GM12891 (cell line): ENCODE results near the gene LTC4S.

Experiments used
- DNase-seq: peaks from one replicate; pipeline ENCODE4 v3.0.0; 2011; ENCODE audit warnings: low spot score; ENCODE audit not compliant: insufficient read length
- FAIRE-seq: peaks from 2 replicates; lab custom pipeline; 2011; peaks lifted over from hg19 to GRCh38; lab: Jason Lieb, UNC
- PAX5 ChIP-seq: IDR thresholded peaks from 2 replicates; pipeline ENCODE4 v1.6.1; 2011; ENCODE audit warnings: low read length, moderate library complexity, mild to moderate bottlenecking; ENCODE audit not compliant: insufficient read depth, severe bottlenecking
- POLR2A ChIP-seq: IDR thresholded peaks from 2 replicates; pipeline ENCODE4 v1.6.1; 2011; ENCODE audit warnings: low read depth, low read length, control low read depth
- POLR2AphosphoS5 ChIP-seq: IDR thresholded peaks from 2 replicates; pipeline ENCODE4 v1.6.1; 2011; ENCODE audit warnings: low read depth, low read length, control low read depth
- POU2F2 ChIP-seq: IDR thresholded peaks from 2 replicates; pipeline ENCODE4 v1.6.1; 2011; ENCODE audit warnings: low read depth, mild to moderate bottlenecking, control low read depth, low read length, moderate library complexity
- SPI1 ChIP-seq: IDR thresholded peaks from 2 replicates; pipeline ENCODE4 v1.6.1; 2011; ENCODE audit warnings: low read depth, low read length, control low read depth
- TAF1 ChIP-seq: IDR thresholded peaks from 2 replicates; pipeline ENCODE4 v1.6.1; 2011; ENCODE audit warnings: low read depth, low read length, control low read depth

LTC4S gene

DNA sequence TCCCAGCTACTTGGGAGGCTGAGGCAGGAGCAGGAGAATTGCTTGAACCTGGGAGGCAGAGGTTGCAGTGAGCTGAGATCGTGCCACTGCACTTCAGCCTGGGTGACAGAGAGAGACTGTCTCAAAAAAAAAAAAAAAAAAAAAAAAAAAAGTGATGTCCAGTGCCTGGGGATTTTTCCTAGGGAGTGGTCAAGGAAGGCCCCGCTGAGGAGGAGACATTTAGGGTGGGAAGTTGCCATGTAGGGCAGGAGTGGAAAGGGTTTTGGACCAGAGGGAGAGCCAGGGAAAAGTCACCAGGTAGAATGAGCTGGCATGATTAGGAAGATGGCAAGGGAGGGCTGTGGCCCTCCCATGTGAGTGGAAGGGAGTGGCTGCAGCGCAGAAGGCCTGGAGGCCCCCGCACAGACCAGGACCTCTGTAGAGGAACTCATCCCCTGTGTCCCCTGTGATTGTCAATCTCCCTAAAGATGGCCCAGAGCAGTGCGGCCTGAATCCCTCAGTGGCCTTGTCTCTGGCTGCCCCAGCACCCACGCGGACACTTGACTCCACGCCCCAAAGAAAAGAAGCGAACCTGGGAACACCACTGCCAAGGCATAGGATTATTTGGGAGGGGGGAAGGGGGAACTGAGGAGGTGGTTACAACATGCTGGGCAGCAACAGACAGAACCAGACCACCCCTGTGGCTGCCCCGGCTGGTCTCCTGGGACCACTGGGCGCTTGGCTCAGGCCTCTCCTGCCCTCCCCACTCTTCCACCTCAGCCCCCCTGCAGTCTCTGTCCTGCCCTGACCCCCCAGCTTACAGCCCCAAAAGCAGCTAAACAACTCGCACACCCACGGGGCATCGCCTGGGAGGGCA, 24.3 kb downstream of the LTC4S start:
- TF ChIP-seq PAX5 = no peak
- TF ChIP-seq TAF1 = no peak
- no peak for TF ChIP-seq POLR2AphosphoS5
- no peak for TF ChIP-seq POU2F2
- no peak for TF ChIP-seq SPI1
- TF ChIP-seq POLR2A = no peak
- DNase-seq = no peak
- no peak for FAIRE-seq

DNA sequence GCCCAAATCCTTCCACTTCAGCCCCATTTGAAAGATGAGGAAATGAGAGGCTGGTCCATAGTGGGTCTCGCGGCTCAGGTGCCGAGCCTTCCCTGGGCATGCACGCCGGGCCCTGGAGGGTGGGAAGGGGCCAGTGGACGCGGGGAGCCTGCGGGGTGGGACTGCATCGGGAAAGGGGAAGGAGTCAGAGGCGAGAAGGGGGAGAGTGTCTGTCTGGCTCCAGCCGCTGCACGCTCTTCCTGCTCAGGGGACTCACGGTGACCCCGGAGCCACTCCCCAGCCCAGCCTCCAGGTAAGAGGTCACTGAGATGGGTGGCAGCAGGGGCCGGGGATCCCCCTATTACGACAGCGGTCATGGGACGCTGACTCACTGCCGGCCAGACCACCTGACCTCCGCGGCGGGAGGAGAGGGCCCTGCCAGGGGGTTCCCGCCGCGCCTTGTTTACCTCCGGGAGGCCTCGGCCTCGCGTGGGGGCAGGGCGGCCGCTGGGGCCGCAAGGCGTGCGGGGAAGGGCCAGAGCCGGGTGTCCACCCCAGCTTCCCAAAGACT, 25.0 kb downstream of the LTC4S start:
- FAIRE-seq (peak; percentile 95), DNase-seq (peak; percentile 87)

DNA sequence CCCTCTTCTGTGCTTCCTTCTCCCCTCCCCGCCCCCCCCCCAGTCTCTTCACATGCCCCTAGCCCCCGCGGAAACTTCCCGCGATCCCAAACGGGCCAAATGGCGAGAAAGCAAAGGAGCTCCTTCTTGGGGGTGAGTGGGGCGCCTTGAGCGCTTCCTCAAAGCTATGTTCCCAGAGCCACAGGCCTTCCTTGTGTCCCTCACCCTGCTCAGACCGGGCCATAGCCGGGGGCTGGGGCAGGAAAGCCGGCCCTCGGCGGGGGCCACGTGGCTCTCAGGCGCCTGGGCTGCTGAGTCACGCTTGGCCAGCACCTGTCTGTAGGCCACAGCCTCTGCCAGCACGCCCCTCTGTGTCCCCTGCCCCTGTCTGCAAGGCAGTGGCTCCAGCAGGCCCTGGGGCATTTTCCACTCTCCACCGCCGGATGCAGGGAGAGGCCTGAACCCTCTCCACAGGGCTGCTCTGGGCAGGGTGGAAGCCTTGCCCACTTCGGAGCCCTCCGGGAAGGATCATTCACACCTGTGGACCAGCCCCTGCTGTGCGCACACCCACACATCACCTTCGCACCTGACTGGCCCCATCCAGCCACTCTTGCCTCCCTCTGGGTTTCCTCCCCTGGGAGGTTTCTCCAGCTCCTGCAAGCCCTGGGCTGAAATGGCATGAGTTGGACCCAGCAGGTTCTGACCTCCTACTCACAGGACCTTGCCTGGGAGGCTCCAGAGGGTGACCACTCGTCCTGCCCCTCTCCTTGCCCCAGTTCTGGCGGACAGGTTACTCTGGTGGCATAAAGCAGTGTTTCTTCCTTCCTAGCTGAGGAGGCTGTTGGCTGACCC, 25.7 kb downstream of the LTC4S start:
- TF ChIP-seq PAX5 (peak; percentile 43), POLR2A (no peak)
- FAIRE-seq (peak; percentile 54), DNase-seq (no peak)

More for the DNA sequence above, 25.0 kb downstream of the LTC4S start:
- TF ChIP-seq POLR2AphosphoS5 (no peak), POLR2A (peak; percentile 63), TAF1 (peak; percentile 31; the same call in 1 of the 2 replicates), PAX5 (peak; percentile 89), SPI1 (0 out of 2 replicates have a peak, but pooled peaks have one; percentile 2), POU2F2 (peak; percentile 71; the same call in 1 of the 2 replicates)

DNA sequence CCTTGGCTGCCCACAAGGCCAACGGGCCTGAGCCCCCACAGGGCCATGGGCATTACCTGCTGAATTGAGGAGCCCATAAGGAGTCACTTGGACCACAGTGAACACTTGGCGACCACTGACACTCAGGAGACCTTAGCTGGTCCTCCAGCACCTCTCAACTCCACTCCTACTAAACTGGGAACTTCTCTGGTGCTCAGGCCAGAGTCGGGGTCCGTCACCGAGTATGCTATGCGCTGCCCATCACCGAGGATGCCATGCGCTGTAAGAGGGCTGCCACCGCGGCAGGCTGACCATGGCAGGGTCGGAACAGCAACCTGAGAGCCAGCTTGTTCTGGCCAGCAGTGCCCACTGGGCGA, 26.3 kb downstream of the LTC4S start:
- DNase-seq = no peak
- TF ChIP-seq POU2F2 (no peak), PAX5 (no peak), POLR2A (no peak), TAF1 (no peak), POLR2AphosphoS5 (no peak), SPI1 (no peak)
- FAIRE-seq = peak; percentile 86

DNA sequence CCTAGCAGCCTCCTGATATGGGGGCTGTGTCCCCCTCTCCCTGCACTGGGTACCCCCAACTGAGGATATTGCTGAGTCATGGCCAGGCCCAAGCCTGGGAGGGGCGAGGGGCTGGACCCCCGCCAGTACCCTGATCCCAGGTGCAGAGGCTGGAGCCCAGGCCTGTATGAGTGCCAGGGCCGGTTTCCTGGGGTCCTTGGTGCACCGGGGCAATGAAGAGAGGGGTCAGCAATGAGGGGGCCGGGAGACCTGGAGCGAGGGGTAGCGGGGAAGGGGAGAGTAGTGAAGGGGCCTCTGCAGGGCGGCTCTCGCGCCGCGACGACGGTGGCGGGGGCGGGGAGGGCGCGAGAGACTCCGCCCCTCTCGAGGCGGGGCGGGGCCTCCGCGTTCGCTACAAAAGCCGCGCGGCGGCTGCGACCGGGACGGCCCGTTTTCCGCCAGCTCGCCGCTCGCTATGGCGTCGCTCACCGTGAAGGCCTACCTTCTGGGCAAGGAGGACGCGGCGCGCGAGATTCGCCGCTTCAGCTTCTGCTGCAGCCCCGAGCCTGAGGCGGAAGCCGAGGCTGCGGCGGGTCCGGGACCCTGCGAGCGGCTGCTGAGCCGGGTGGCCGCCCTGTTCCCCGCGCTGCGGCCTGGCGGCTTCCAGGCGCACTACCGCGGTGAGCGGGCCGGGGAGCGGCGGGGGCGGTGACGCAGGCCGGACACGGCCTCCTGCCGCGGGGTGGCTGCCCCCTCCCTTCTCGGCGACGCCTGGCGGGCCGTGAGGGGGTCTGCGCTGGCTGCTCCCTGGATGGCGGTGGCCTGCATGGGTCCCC, 26.9 kb downstream of the LTC4S start, which contains the start of gene SQSTM1:
TSS of gene SQSTM1 (plus strand) at position 423 of the 815 bp plus-strand sequence. CDS start at position 455, 32 bp downstream.
- TF ChIP-seq SPI1 (no peak), PAX5 (no peak), POLR2AphosphoS5 (peak; percentile 99), POU2F2 (peak; percentile 83), POLR2A (peak; percentile 99), TAF1 (peak; percentile 85)
- DNase-seq (peak; percentile 86), FAIRE-seq (peak; percentile 97)

DNA sequence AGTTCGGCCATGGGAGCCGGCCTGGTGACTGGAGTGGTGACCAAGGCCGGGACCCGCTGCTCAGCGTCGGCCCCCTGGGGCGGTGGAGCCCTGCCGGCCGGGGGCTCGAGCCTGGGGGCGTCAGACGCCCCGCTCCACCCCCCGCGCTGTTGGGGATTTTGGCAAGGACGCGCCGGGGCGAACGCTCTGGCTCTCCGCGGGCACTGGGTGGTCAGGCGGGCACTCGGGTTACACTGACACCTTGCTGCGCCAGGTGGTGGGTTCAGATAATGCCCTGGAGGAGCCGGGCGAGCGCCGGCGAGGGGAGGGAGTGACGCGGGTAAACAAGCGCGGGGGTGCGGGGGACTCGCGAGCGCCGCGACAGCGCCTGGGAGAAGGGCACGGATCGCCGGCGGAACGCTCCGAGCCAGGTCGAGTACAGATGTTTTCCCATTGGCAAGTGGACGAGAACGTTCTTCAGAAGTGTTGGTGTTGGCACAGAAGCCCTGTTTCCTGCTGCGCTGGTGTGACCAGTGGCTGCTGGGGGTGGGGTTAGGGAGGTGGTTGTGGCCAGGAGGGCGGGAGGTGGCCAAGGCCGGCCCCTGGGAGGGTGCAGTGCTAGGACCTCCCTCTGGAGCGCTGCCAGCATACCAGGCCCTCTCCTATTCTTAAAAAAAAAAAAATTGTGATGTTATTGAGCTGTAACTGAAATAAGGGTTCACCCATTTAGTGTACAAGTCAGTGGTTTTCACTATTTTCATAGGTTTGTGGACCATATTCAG, 27.7 kb downstream of the LTC4S start:
- FAIRE-seq (peak; percentile 94), DNase-seq (peak; percentile 95)
- peak; percentile 58; the same call in 1 of the 2 replicates for TF ChIP-seq POU2F2
- peak; percentile 76 for TF ChIP-seq POLR2AphosphoS5
- no peak for TF ChIP-seq PAX5
- TF ChIP-seq POLR2A = peak; percentile 82

DNA sequence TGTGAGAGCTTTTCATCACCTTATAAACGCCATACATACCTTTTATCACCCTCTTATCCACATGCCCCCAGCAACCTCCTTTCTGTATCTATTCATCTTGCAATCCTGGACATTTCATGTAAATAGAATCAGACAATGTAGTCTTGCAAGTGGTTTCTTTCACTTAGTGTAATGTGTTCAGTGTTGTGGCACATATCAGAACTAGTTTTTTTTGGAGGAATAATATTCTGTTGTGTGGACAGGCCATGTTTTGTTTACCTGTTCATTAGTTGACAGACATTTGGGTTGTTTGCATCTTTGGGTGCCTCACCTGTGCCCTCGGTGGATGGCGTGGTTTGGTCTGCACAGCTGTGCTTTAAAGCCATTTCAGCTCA, 28.3 kb downstream of the LTC4S start:
- FAIRE-seq = no peak
- no peak for TF ChIP-seq POU2F2
- no peak for TF ChIP-seq POLR2A
- TF ChIP-seq POLR2AphosphoS5 = no peak
- no peak for TF ChIP-seq SPI1
- no peak for TF ChIP-seq TAF1
- TF ChIP-seq PAX5 = no peak
- DNase-seq = no peak

DNA sequence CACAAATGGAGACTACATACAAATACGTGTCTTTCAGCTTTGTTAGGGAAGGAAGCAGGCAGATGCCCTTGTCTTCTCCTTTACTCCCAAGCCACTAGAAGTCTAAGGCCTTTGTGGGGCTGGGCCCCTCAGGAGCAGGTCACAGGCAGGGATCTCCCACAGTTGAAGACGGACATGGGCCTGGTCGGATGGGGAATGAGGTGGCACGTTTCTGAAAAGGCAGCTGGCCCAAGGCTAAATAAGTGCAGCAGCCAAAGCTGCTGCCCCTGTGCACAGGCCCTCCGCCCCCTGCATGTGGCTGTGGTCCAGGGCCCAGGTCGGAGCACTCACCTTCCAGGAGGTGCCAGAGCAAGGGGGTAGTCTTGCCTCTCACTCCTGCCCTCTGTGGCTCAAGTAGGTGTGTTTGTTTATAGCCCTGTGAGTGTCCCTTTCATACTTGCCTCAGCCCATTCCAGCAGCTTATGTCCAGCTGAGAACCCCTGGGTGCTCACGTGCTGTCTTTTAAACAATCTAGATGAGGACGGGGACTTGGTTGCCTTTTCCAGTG, 28.7 kb downstream of the LTC4S start:
- DNase-seq = no peak
- no peak for FAIRE-seq
- TF ChIP-seq TAF1 (no peak), SPI1 (no peak), PAX5 (no peak), POLR2AphosphoS5 (no peak; the same call in 1 of the 2 replicates), POLR2A (no peak), POU2F2 (no peak)
